ENCODE data around the gene SLF1.

DNA sequence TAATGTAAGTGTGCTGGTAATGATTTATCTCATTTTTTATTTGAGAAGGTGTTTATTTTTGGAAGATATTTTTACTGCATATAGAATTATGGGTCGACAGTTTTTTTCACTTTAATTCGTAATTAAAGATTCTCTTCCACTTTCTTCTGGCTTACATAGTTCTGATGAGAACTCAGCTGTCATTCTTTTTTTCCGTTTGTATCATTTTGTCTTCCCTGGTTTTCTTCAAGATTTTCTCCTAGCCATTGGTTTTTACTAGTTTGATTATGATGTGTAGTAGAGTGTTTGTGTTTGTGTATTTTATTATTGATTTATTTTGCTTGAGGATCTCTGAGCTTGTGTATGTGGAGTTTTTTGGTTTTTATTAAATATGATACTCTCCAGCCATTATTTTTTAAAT lies 21.7 kb downstream of the SLF1 start:
- TF ChIP-seq POLR2A (IDR thresholded peaks at IDR 0.05; ENCODE audit: low read length): no peak
- no peak for TF ChIP-seq GATA1 (IDR thresholded peaks at IDR 0.05; ENCODE audit: low read depth, low read length)

Measured in erythroblast (primary cell).